ENCODE results near the gene NOL8.

NOL8 gene

DNA sequence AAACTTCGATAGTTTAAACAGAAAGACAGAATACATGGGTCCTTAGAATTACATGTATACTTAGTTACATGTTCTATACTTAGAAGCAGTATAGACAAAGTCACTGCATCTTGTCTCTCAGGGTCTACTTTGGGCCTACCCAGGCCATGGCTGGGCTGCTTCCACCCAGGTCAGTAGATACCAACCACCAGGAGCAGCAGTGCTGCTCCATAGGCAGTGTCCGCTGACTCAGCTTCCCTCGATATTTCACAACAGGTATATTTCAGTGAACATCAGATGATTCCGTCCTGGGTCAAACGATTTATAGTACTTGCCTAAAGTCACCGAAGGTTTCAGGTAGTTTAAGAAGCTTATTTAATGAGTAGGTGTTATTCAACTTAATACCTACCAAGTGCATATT is 49.6 kb downstream of the NOL8 start:
- DNase-seq (ENCODE audit: low spot score), result no peak
- TF ChIP-seq, protein P1, sequence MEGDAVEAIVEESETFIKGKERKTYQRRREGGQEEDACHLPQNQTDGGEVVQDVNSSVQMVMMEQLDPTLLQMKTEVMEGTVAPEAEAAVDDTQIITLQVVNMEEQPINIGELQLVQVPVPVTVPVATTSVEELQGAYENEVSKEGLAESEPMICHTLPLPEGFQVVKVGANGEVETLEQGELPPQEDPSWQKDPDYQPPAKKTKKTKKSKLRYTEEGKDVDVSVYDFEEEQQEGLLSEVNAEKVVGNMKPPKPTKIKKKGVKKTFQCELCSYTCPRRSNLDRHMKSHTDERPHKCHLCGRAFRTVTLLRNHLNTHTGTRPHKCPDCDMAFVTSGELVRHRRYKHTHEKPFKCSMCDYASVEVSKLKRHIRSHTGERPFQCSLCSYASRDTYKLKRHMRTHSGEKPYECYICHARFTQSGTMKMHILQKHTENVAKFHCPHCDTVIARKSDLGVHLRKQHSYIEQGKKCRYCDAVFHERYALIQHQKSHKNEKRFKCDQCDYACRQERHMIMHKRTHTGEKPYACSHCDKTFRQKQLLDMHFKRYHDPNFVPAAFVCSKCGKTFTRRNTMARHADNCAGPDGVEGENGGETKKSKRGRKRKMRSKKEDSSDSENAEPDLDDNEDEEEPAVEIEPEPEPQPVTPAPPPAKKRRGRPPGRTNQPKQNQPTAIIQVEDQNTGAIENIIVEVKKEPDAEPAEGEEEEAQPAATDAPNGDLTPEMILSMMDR (IDR thresholded peaks at IDR 0.05), result no peak
- Histone ChIP-seq H3K4me3 (no peak overlapping the region), H3K27ac (no peak overlapping the region)

DNA sequence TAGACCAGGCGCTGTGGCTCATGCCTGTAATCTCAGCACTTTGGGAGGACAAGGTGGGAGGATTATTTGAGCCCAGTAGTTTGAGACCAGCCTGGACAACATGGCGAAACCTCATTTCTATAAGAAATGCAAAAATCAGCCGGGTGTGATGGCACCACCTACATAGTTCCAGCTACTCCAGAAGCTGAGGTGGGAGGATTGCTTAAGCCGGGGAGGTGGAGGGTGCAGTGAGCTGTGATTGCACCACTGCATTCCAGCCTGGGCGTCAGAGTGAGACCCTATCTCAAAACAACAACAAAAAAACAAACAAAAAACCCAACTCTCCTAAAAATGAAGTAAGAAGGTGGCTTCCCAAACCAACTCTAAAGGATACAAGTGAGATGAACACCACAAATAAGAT is 54.6 kb downstream of the NOL8 start:
- TF ChIP-seq, protein P1 (IDR thresholded peaks at IDR 0.05), result no peak
- Histone ChIP-seq H3K4me3 (no peak overlapping the region), H3K27ac (no peak overlapping the region)
- no peak for DNase-seq (ENCODE audit: low spot score)

DNA sequence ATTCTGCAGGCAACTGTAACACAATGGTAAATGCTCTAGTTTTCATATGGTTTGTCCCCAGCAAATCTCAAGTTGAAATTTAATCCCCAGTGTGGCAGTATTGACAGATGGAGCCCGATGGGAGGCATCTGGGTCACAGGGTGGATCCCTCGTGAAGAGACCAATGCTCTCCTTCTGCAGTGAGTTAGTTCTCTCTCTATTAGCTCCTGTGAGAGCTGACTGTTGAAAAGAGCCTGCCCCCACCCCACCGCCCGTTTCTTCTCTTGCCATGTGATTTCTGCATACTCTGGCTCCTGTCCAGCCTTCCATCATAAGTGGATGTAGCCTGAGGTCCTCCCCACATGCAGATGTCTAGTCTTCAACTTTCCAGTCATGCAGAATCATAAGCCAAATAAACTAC is 58.7 kb downstream of the NOL8 start:
- Histone ChIP-seq H3K27ac (no peak overlapping the region), H3K4me3 (no peak overlapping the region)
- TF ChIP-seq, protein P1 (IDR thresholded peaks at IDR 0.05), result no peak
- DNase-seq (ENCODE audit: low spot score), result no peak

DNA sequence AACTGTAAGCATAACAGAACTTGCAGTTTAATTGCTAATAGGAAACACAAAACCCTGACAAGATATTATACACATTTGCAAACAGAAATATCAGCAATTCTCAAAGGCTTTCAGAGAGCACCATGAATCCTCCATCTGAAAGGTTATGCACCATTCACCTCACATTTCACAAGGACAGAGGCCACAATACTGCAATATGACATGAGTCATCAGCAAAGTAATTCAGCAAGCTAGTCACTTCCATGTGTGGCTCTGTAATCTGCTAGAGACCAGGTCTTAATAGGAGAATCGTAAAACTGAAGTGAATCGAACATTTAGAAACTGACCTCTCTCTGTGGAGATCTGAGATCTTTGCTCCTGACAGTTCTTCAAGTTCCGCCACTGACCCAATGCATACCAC is 60.0 kb downstream of the NOL8 start:
- no peak for DNase-seq (ENCODE audit: low spot score)
- TF ChIP-seq, protein P1 (IDR thresholded peaks at IDR 0.05), result no peak
- Histone ChIP-seq H3K27ac (no peak overlapping the region), H3K4me3 (no peak overlapping the region)

DNA sequence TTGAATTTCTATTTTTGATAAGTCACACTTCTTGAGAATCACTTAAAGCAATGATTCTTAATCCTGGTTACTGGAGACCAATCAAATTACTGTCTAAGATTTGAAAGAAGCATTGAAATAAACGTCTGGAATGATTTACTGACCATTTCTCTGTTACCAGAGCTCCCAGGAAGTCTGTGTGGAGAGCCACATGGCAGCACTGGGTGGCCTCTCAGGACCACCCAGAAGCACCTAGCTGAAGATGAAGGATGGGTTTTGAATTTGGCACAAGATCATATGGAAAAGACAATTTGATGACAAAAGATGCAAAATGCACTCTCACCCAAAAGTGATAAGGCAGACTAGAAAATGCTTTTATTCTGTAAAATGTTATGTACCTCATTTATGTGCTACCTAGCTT is 62.0 kb downstream of the NOL8 start:
- Histone ChIP-seq H3K27ac (no peak overlapping the region), H3K4me3 (no peak overlapping the region)
- DNase-seq (ENCODE audit: low spot score), result no peak
- TF ChIP-seq, protein P1 (IDR thresholded peaks at IDR 0.05), result no peak

DNA sequence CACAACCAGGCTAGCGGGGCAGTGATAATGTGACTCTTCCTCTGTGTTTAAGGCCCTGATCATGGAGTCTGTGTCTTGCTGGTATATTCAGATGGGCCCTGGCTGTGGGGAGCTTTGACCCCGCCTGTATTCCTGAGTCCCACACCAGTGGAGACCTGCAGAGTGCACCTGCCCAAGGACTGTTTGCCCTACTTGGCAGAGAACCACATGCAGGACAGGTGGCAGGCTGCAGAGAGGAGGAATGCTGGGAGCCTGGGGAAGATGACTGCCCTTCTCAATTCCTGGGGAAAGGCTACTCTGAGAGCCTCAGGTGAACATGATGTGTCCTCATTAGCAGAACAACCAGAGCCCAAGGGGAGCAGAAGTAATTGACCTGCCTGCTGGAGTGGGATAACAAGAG is 67.8 kb downstream of the NOL8 start:
- DNase-seq (ENCODE audit: low spot score), result no peak
- no peak overlapping the region for H3K4me3 ChIP-seq
- H3K27ac ChIP-seq, result no peak overlapping the region
- TF ChIP-seq, protein P1 (IDR thresholded peaks at IDR 0.05), result no peak

DNA sequence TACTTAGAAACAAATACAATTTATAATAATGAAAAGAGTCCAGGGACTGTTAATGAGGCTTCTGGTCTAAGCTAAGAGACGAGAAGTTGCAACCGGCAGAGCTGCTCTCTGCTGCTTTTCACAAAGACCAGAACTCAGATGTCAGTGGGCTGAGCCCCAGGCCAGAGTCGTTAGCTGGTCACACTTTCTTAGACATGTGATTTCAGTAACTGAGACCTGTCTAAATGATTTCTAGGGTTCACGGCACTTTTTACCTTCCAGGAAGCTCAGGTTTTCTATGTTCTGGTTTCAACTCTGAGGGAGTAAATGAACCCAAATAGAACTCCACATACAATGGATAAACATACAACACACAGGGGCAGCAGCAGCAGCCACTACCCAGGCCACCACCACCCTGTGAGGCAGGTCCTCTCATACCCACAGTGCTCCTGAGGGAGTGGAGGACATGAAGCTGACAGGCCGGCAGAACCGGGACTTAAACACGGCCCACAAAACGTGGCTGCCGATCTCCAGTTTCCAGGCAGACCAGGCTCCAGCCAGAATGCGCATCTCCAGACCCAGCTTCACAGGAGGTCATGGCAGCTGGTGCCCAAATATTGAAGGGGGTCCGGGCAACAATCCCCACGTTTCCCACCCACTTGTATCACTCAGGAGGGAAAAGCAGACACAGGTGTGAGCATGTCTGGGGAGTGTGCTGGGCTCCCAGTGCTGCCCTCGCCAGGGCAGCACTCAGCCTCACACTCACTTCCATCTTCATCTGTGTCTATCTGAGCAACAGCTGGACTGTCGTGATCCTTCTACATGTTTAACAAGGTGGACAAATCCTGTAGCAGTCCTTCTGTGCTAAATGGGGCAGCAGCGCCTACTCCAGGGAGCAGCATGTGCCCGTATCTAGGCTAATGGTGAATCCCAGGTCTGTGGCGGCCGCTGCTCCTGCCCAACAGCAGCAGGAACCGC is 70.5 kb downstream of the NOL8 start:
- TF ChIP-seq, protein P1 (IDR thresholded peaks at IDR 0.05), result no peak
- Histone ChIP-seq H3K27ac (no peak overlapping the region), H3K4me3 (no peak overlapping the region)
- no peak for DNase-seq (ENCODE audit: low spot score)

All from coronary artery (tissue), 2 donors.